ENCODE data around the gene UGGT2.

Gene UGGT2

GRCh38 chr13:95918860-95919259, 134.3 kb downstream of the UGGT2 start:
- Histone ChIP-seq H3K4me1 (ENCODE audit: control insufficient read depth, low read length) (no peaks in the 10 kb centered on the region), H3K27me3 (ENCODE audit: control insufficient read depth, low read length) (no peaks in the 10 kb centered on the region), H3K4me2 (ENCODE audit: low read length) (no peak overlapping the region), H3K27ac (ENCODE audit: low read depth, low read length) (no peak overlapping the region), H3K36me3 (ENCODE audit: control insufficient read depth, low read length) (no peaks in the 10 kb centered on the region), H3K79me2 (ENCODE audit: control insufficient read depth, low read length) (no peaks in the 10 kb centered on the region), H3F3A (ENCODE audit: control insufficient read depth, insufficient read depth) (no peaks in the 10 kb centered on the region), H3K9me2 (replicated peaks; ENCODE audit: control insufficient read depth, low read length) (no peaks in the 10 kb centered on the region), H3K9me3 (ENCODE audit: control insufficient read depth, insufficient read depth, low read length) (no peaks in the 10 kb centered on the region), H3K4me3 (ENCODE audit: low read length) (no peak overlapping the region), H4K20me1 (ENCODE audit: control insufficient read depth, insufficient read depth, low read depth, low read length) (no peaks in the 10 kb centered on the region)
- TF ChIP-seq, protein P1, sequence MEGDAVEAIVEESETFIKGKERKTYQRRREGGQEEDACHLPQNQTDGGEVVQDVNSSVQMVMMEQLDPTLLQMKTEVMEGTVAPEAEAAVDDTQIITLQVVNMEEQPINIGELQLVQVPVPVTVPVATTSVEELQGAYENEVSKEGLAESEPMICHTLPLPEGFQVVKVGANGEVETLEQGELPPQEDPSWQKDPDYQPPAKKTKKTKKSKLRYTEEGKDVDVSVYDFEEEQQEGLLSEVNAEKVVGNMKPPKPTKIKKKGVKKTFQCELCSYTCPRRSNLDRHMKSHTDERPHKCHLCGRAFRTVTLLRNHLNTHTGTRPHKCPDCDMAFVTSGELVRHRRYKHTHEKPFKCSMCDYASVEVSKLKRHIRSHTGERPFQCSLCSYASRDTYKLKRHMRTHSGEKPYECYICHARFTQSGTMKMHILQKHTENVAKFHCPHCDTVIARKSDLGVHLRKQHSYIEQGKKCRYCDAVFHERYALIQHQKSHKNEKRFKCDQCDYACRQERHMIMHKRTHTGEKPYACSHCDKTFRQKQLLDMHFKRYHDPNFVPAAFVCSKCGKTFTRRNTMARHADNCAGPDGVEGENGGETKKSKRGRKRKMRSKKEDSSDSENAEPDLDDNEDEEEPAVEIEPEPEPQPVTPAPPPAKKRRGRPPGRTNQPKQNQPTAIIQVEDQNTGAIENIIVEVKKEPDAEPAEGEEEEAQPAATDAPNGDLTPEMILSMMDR (IDR thresholded peaks at IDR 0.05; ENCODE audit: low read depth, low read length, poor library complexity, severe bottlenecking), result no peak
- TF ChIP-seq EZH2phosphoT487 (IDR thresholded peaks at IDR 0.05; ENCODE audit: borderline replicate concordance, low read length), result no peak

DNA sequence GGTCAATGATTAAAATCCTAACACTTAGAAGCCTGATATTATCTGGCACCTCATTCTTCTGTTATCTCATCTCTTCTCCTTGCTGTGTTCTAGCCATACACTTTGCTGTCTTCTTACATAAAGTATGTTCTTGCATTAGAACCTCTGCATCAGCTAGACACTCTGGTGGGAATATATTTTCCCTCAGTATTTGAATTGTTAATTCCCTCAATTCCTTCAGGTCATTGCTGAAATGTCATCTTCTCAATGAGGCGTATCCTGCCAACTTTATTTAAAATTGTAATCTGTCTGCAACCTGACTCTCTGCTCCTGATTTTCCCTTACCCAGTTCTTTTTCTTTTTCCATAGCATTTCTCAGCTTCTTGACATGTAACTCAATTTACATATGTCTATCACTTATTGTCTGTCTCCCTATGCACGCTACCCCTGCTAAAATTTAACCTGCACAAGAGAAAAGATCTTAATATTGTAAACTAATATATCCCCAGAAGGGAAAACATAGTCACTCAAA, 138.2 kb downstream of the UGGT2 start:
- H3K4me2 ChIP-seq (ENCODE audit: low read length), result no peak overlapping the region
- TF ChIP-seq EZH2phosphoT487 (IDR thresholded peaks at IDR 0.05; ENCODE audit: borderline replicate concordance, low read length), result no peak
- TF ChIP-seq, protein P1 (IDR thresholded peaks at IDR 0.05; ENCODE audit: low read depth, low read length, poor library complexity, severe bottlenecking), result no peak
- no peaks in the 10 kb centered on the region for H3K36me3 ChIP-seq (ENCODE audit: control insufficient read depth, low read length)
- H4K20me1 ChIP-seq (ENCODE audit: control insufficient read depth, insufficient read depth, low read depth, low read length), result no peaks in the 10 kb centered on the region
- no peak overlapping the region for H3K4me3 ChIP-seq (ENCODE audit: low read length)
- no peaks in the 10 kb centered on the region for H3K9me3 ChIP-seq (ENCODE audit: control insufficient read depth, insufficient read depth, low read length)
- no peaks in the 10 kb centered on the region for H3K27me3 ChIP-seq (ENCODE audit: control insufficient read depth, low read length)
- H3K9me2 ChIP-seq (replicated peaks; ENCODE audit: control insufficient read depth, low read length), result no peaks in the 10 kb centered on the region
- no peak overlapping the region for H3K27ac ChIP-seq (ENCODE audit: low read depth, low read length)
- H3K79me2 ChIP-seq (ENCODE audit: control insufficient read depth, low read length), result no peaks in the 10 kb centered on the region
- H3F3A ChIP-seq (ENCODE audit: control insufficient read depth, insufficient read depth), result no peaks in the 10 kb centered on the region
- H3K4me1 ChIP-seq (ENCODE audit: control insufficient read depth, low read length), result no peaks in the 10 kb centered on the region

DNA sequence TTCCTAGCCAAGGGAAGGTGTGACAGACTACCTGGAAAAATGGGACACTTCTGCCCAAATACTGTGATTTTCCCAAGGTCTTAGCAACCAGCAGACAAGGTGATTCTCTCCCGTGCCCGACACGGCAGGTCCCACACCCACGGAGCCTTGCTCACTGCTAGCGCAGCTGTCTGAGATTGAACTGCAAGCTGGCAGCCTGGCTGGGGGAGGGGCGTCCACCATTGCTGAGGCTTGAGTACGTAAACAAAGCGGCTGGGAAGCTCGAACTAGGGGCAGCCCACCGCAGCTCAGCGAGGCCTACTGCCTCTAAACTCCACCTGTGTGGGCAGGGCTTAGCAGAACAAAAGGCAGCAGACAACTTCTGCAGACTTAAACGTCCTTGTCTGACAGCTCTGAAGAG, 146.2 kb downstream of the UGGT2 start:
- Histone ChIP-seq H3K4me2 (ENCODE audit: low read length) (no peak overlapping the region), H4K20me1 (ENCODE audit: control insufficient read depth, insufficient read depth, low read depth, low read length) (no peaks in the 10 kb centered on the region), H3K9me2 (replicated peaks; ENCODE audit: control insufficient read depth, low read length) (no peaks in the 10 kb centered on the region), H3K4me1 (ENCODE audit: control insufficient read depth, low read length) (no peaks in the 10 kb centered on the region), H3K27ac (ENCODE audit: low read depth, low read length) (no peak overlapping the region), H3K36me3 (ENCODE audit: control insufficient read depth, low read length) (peaks cover 3% of the 10 kb centered on the region; the same call in 1 of the 2 replicates), H3K4me3 (ENCODE audit: low read length) (no peak overlapping the region), H3K79me2 (ENCODE audit: control insufficient read depth, low read length) (no peaks in the 10 kb centered on the region), H3K27me3 (ENCODE audit: control insufficient read depth, low read length) (no peaks in the 10 kb centered on the region), H3F3A (ENCODE audit: control insufficient read depth, insufficient read depth) (no peaks in the 10 kb centered on the region; the same call in 1 of the 2 replicates), H3K9me3 (ENCODE audit: control insufficient read depth, insufficient read depth, low read length) (peaks cover 3% of the 10 kb centered on the region; the same call in 1 of the 2 replicates)
- TF ChIP-seq, protein P1 (IDR thresholded peaks at IDR 0.05; ENCODE audit: low read depth, low read length, poor library complexity, severe bottlenecking), result no peak
- no peak for TF ChIP-seq EZH2phosphoT487 (IDR thresholded peaks at IDR 0.05; ENCODE audit: borderline replicate concordance, low read length)

Measured in DOHH2 (cell line).